Naive thymus-derived CD4-positive, alpha-beta T cell (primary cell): ENCODE data around the gene SLC25A41. TPM values are rescaled to one million over a fixed set of nuclear protein-coding genes. Genes with fewer than 3 reads are reported as not detected.
A peak's percentile ranks its signal among the peaks of the same experiment; 100 is the strongest.

Experiments used
- ATAC-seq: fragments of 150-1000 bp; cut with Tn5 transposase; 2 replicates; pipeline ENCODE4 v1.10.0; 2021; ENCODE audit warnings: mild to moderate bottlenecking, moderate library complexity
- CTCF ChIA-PET: fragments of 350-600 bp; sonication (Branson Sonifier 250); formaldehyde crosslinking; loops from one replicate; lab custom pipeline; 2021; ENCODE audit warnings: antibody characterized with exemption; lab: Charles Lee
- POLR2A ChIA-PET: fragments of 350-600 bp; sonication (Branson Sonifier 250); formaldehyde crosslinking; loops from one replicate; lab custom pipeline; 2021; ENCODE audit warnings: antibody characterized with exemption, inconsistent platforms; lab: Charles Lee
- DNase-seq, 9 donors: peaks; one replicate each; pipeline versions ENCODE4 v3.0.0 to v3.0.0-alpha.2; 2020 to 2022; ENCODE audit warnings: mixed read lengths in 1 of 9
- H3K27ac ChIP-seq: one replicate; pipeline ENCODE4 v1.7.0; 2013; ENCODE audit warnings: mild to moderate bottlenecking, low read depth, low read length, moderate library complexity
- H3K27me3 ChIP-seq, 2 donors: one replicate each; pipeline ENCODE4 v1.7.0; 2013; ENCODE audit warnings: low read length in 2 of 2, mild to moderate bottlenecking in 2 of 2, moderate library complexity in 2 of 2; ENCODE audit not compliant: control insufficient read depth in 2 of 2, insufficient read depth in 2 of 2
- H3K36me3 ChIP-seq, 3 experiments: 1 replicate in 2 of 3; 2 replicates in 1 of 3; pipeline ENCODE4 v1.7.0; 2013; ENCODE audit warnings: low read length in 3 of 3, mild to moderate bottlenecking in 3 of 3, moderate library complexity in 1 of 3; ENCODE audit not compliant: insufficient read depth in 3 of 3, control insufficient read depth in 2 of 3
- H3K4me1 ChIP-seq, 2 donors: one replicate each; pipeline ENCODE4 v1.7.0; 2013; ENCODE audit warnings: low read length in 2 of 2, mild to moderate bottlenecking in 2 of 2, moderate library complexity in 1 of 2; ENCODE audit not compliant: control insufficient read depth in 2 of 2, insufficient read depth in 2 of 2
- H3K4me3 ChIP-seq: 2 replicates; pipeline ENCODE4 v1.7.0; 2013; ENCODE audit warnings: mild to moderate bottlenecking, low read length
- H3K9me3 ChIP-seq, 3 experiments: 1 replicate in 2 of 3; 2 replicates in 1 of 3; pipeline ENCODE4 v1.7.0; 2013; ENCODE audit warnings: low read length in 3 of 3; ENCODE audit not compliant: control insufficient read depth in 2 of 3
- H3K27ac Mint-ChIP-seq, 9 donors: one replicate each; pipeline ENCODE4 v1.8.0; 2020 to 2022; ENCODE audit warnings: mixed read lengths in 9 of 9, mild to moderate bottlenecking in 8 of 9, moderate library complexity in 5 of 9, inconsistent platforms in 2 of 9
- H3K27me3 Mint-ChIP-seq, 5 donors: one replicate each; pipeline ENCODE4 v1.8.0; 2021 to 2022; ENCODE audit warnings: mixed read lengths in 5 of 5, mild to moderate bottlenecking in 1 of 5
- H3K36me3 Mint-ChIP-seq, 5 donors: one replicate each; pipeline ENCODE4 v1.8.0; 2020 to 2022; ENCODE audit warnings: mixed read lengths in 5 of 5, mild to moderate bottlenecking in 3 of 5, inconsistent platforms in 1 of 5
- H3K4me1 Mint-ChIP-seq, 7 donors: one replicate each; pipeline ENCODE4 v1.8.0; 2020 to 2022; ENCODE audit warnings: mixed read lengths in 7 of 7, mild to moderate bottlenecking in 3 of 7, inconsistent platforms in 1 of 7
- H3K4me3 Mint-ChIP-seq, 10 donors: one replicate each; pipeline ENCODE4 v1.8.0; 2020 to 2022; ENCODE audit warnings: mild to moderate bottlenecking in 10 of 10, mixed read lengths in 10 of 10, moderate library complexity in 6 of 10, inconsistent platforms in 2 of 10
- H3K9me3 Mint-ChIP-seq, 11 donors: one replicate each; pipeline ENCODE4 v1.8.0; 2020 to 2022; ENCODE audit warnings: mixed read lengths in 11 of 11, mild to moderate bottlenecking in 4 of 11, inconsistent platforms in 1 of 11, moderate library complexity in 1 of 11
- intact Hi-C, 2 donors: fragments of 100-400 bp; cut with micrococcal nuclease; formaldehyde crosslinking; loops; one replicate each; pipeline ENCODE4 v1.15.1; 2023
- polyA plus RNA-seq, 2 donors: library from polyadenylated mRNA; unstranded; fragments of 300-500 nt; fragmentation: Illumina TruSeq; gene quantifications; one replicate each; pipeline ENCODE4 v1.2.3, GENCODE V29; 2021
- total RNA-seq, 6 experiments: library from RNA in 5 of 6; stranded (reverse) in 5 of 6; gene quantifications; 1 replicate in 5 of 6; 2 replicates in 1 of 6; pipeline ENCODE4 v1.2.3 and lab custom pipeline; 2021 to 2026

Gene SLC25A41
- total and polyA plus RNA-seq, 7 experiments from 2014 or later, result 0.32 TPM; not detected in 6

- H3K27ac Mint-ChIP-seq, result peak overlapping the region; percentile 95 to 99 (median 97)
- H3K9me3 Mint-ChIP-seq, result no peaks in the 10 kb centered on the region
- peak in 1 of 9 donors; percentile 49 for DNase-seq
- Histone ChIP-seq H3K27me3 (no peaks in the 10 kb centered on the region), H3K36me3 (peaks cover 0 to 28% (median 0%) of the 10 kb centered on the region in 3 experiments), H3K27ac (peak overlapping the region; percentile 98), H3K9me3 (no peaks in the 10 kb centered on the region), H3K4me1 (peaks cover 8 to 12% of the 10 kb centered on the region in 2 donors), H3K4me3 (peak overlapping the region; percentile 81)
- intact Hi-C loops, result loop anchor here (1.0 to 2.0 kb wide), 7 partner anchors 21 to 343 kb away; partner anchors contain the start of genes CLPP (in 2 of the 2) and GPR108 (in 1 of the 2)
- H3K27me3 Mint-ChIP-seq, result no peaks in the 10 kb centered on the region
- H3K4me1 Mint-ChIP-seq, result peaks cover 20 to 27% (median 25%) of the 10 kb centered on the region in 7 donors
- CTCF ChIA-PET, result no interaction called here
- peaks cover 0 to 13% (median 7%) of the 10 kb centered on the region in 5 donors for H3K36me3 Mint-ChIP-seq
- POLR2A ChIA-PET, result interaction anchor here (1.0 to 2.2 kb wide), 8 partner anchors 19 to 85 kb away, joined by 3 to 11 read pairs (median 4); partner anchors contain the start of genes ALKBH7, CLPP, KHSRP and PSPN
- peak overlapping the region; percentile 90 to 95 (median 94) for H3K4me3 Mint-ChIP-seq
- no peak for ATAC-seq
These were observed 39.6 kb downstream of the SLC25A41 start for GRCh38 chr19:6393983-6394412.

- H3K4me3 Mint-ChIP-seq, result peak within 1 kb of the TSS; percentile 90 to 95 (median 94)
- H3K4me1 Mint-ChIP-seq, result peaks cover 20 to 27% (median 25%) of the 10 kb centered on the region in 7 donors
- intact Hi-C loops, result loop anchor here (1.0 to 2.0 kb wide), 7 partner anchors 20 to 344 kb away; partner anchors contain the start of genes CLPP (in 2 of the 2) and GPR108 (in 1 of the 2)
- no peaks in the 10 kb centered on the region for H3K27me3 Mint-ChIP-seq
- H3K4me1 ChIP-seq, result peaks cover 8 to 12% of the 10 kb centered on the region in 2 donors
- H3K36me3 ChIP-seq, result peaks cover 0 to 34% (median 2%) of the 10 kb centered on the region in 3 experiments
- peak within 1 kb of the TSS; percentile 98 for H3K27ac ChIP-seq
- POLR2A ChIA-PET, result interaction anchor here (0.8 to 2.2 kb wide), 9 partner anchors 18 to 85 kb away, joined by 3 to 11 read pairs (median 4); partner anchors contain the start of genes ALKBH7, CLPP, KHSRP and PSPN
- no peaks in the 10 kb centered on the region for H3K27me3 ChIP-seq
- peak within 1 kb of the TSS; percentile 95 to 99 (median 97) for H3K27ac Mint-ChIP-seq
- peaks cover 0 to 15% (median 9%) of the 10 kb centered on the region in 5 donors for H3K36me3 Mint-ChIP-seq
- no peaks in the 10 kb centered on the region for H3K9me3 ChIP-seq
- ATAC-seq, result peak; percentile 88
- DNase-seq, result peak; percentile 87 to 96 (median 92)
- no peaks in the 10 kb centered on the region for H3K9me3 Mint-ChIP-seq
- peak within 1 kb of the TSS; percentile 81 for H3K4me3 ChIP-seq
- CTCF ChIA-PET, result interaction anchor here (1.2 kb wide), 1 partner anchor 21 kb away, joined by 4 read pairs; the partner anchor contains the start of gene ALKBH7
These were observed 40.2 kb downstream of the SLC25A41 start, which contains the start of gene GTF2F1 for GRCh38 chr19:6393074-6393982. TSS of gene GTF2F1 (minus strand) at chr19:6393164. CDS start at chr19:6392995, 169 bp downstream.

- ATAC-seq, result no peak
- H3K27ac ChIP-seq, result peak overlapping the region; percentile 98
- no peaks in the 10 kb centered on the region for H3K9me3 Mint-ChIP-seq
- H3K4me1 ChIP-seq, result peaks cover 8 to 12% of the 10 kb centered on the region in 2 donors
- H3K4me3 Mint-ChIP-seq, result peak overlapping the region; percentile 90 to 95 (median 94)
- H3K36me3 ChIP-seq, result peaks cover 0 to 41% (median 5%) of the 10 kb centered on the region in 3 experiments
- intact Hi-C loops, result loop anchor here (1.0 to 2.0 kb wide), 7 partner anchors 19 to 345 kb away; partner anchors contain the start of genes CLPP (in 2 of the 2) and GPR108 (in 1 of the 2)
- peaks cover 0 to 18% (median 11%) of the 10 kb centered on the region in 5 donors for H3K36me3 Mint-ChIP-seq
- DNase-seq, result peak in 1 of 9 donors; percentile 11
- H3K4me1 Mint-ChIP-seq, result peaks cover 20 to 27% (median 25%) of the 10 kb centered on the region in 7 donors
- CTCF ChIA-PET, result interaction anchor here (1.2 kb wide), 1 partner anchor 20 kb away, joined by 4 read pairs; the partner anchor contains the start of gene ALKBH7
- H3K27ac Mint-ChIP-seq, result peak overlapping the region; percentile 95 to 99 (median 97)
- H3K27me3 Mint-ChIP-seq, result no peaks in the 10 kb centered on the region
- H3K27me3 ChIP-seq, result no peaks in the 10 kb centered on the region
- H3K9me3 ChIP-seq, result no peaks in the 10 kb centered on the region
- POLR2A ChIA-PET, result interaction anchor here (0.8 to 2.2 kb wide), 6 partner anchors 20 to 86 kb away, joined by 3 to 11 read pairs (median 4); partner anchors contain the start of genes ALKBH7 and CLPP
- H3K4me3 ChIP-seq, result peak overlapping the region; percentile 81
These were observed 41.1 kb downstream of the SLC25A41 start for GRCh38 chr19:6392221-6393073.

GRCh38 chr19:6387372-6387771, 46.2 kb downstream of the SLC25A41 start:
- DNase-seq (no peak), ATAC-seq (no peak)
- H3K9me3 ChIP-seq, result no peaks in the 10 kb centered on the region
- H3K4me1 ChIP-seq, result peaks cover 5 to 6% of the 10 kb centered on the region in 2 donors
- no peaks in the 10 kb centered on the region for H3K27me3 Mint-ChIP-seq
- peaks cover 0 to 77% (median 5%) of the 10 kb centered on the region in 3 experiments for H3K36me3 ChIP-seq
- H3K4me3 ChIP-seq, result no peak overlapping the region
- no peak overlapping the region for H3K4me3 Mint-ChIP-seq
- H3K27me3 ChIP-seq, result no peaks in the 10 kb centered on the region
- H3K27ac Mint-ChIP-seq, result no peak overlapping the region
- H3K36me3 Mint-ChIP-seq, result peaks cover 0 to 27% (median 19%) of the 10 kb centered on the region in 5 donors
- H3K9me3 Mint-ChIP-seq, result no peaks in the 10 kb centered on the region
- H3K4me1 Mint-ChIP-seq, result peaks cover 13 to 14% (median 13%) of the 10 kb centered on the region in 7 donors
- intact Hi-C loops, result no loop called here
- CTCF ChIA-PET, result interaction anchor here (0.6 kb wide), 1 partner anchor 16 kb away, joined by 3 read pairs; no protein-coding TSS in a partner anchor
- H3K27ac ChIP-seq, result no peak overlapping the region
- POLR2A ChIA-PET, result interaction anchor here (0.6 kb wide), 1 partner anchor 117 kb away, joined by 3 read pairs; no protein-coding TSS in a partner anchor

GRCh38 chr19:6384381-6384780, 49.2 kb downstream of the SLC25A41 start:
- ATAC-seq (no peak), DNase-seq (no peak)
- intact Hi-C loops, result no loop called here
- Mint-ChIP-seq H3K27me3 (no peaks in the 10 kb centered on the region), H3K9me3 (peaks cover 0 to 6% (median 0%) of the 10 kb centered on the region in 11 donors), H3K4me1 (peaks cover 0 to 4% (median 0%) of the 10 kb centered on the region in 7 donors), H3K4me3 (no peak overlapping the region), H3K36me3 (peaks cover 5 to 42% (median 26%) of the 10 kb centered on the region in 5 donors), H3K27ac (no peak overlapping the region)
- Histone ChIP-seq H3K27me3 (no peaks in the 10 kb centered on the region), H3K9me3 (peaks cover 0 to 7% (median 0%) of the 10 kb centered on the region in 3 experiments), H3K36me3 (peaks cover 0 to 92% (median 21%) of the 10 kb centered on the region in 3 experiments), H3K4me3 (no peak overlapping the region), H3K27ac (no peak overlapping the region), H3K4me1 (no peaks in the 10 kb centered on the region)
- ChIA-PET POLR2A (no interaction called here), CTCF (no interaction called here)
